Stimulated activated CD4-positive, alpha-beta T cell treated with anti-CD3 and anti-CD28 coated beads, Interleukin-4, amount 100 ng/mL, for 1 hour (primary cell): Measurements from ENCODE around the gene CHDH.

Experiments used
- DNase-seq: peaks from one replicate; pipeline ENCODE4 v3.0.0-alpha.2; 2020

The CHDH gene

DNA sequence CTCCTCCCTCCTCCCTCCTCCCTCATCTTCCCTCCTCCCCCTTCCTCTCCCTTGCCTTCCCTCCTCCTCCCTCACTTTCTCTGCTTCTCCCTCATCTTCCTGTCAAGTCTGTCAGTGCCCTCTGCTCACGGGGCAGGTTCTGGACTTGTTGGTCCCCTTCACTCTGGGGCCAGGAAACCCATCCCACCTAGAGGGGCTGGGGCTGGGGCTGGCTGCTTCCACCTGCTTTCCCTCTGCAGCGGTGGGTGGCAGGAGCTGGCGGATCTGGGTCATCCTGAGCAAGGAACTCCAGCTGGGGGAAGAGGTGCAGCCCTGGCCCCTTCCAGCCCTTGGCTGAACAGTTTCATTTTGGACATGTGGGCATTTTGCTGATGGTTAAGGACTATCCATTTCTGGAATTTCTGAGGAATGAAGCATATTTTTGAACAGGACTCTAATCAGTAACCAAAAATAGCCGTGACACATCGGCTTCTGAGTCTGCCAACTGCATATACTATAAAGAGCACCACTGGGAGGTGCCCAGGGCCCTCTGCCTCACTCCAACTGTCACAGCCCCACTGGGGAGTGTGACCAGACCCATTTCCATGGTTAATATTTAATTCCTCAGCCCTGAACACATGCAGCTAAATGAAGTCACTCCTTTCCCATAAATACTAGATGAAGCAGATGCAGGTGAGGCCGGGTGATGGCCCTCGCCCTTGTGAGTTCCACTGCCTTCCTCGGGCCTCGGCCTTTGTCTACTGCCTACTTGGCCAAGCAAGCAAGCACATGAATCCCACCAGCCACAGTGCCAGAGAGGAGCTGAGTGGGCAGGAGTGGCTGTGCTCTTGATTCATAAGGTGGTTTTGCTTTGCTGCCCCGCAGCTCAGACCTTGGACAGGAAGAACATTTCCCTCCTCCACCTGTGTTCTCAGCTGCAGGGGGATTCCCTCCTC is 39.8 kb downstream of the CHDH start:
- DNase-seq = no peak

DNA sequence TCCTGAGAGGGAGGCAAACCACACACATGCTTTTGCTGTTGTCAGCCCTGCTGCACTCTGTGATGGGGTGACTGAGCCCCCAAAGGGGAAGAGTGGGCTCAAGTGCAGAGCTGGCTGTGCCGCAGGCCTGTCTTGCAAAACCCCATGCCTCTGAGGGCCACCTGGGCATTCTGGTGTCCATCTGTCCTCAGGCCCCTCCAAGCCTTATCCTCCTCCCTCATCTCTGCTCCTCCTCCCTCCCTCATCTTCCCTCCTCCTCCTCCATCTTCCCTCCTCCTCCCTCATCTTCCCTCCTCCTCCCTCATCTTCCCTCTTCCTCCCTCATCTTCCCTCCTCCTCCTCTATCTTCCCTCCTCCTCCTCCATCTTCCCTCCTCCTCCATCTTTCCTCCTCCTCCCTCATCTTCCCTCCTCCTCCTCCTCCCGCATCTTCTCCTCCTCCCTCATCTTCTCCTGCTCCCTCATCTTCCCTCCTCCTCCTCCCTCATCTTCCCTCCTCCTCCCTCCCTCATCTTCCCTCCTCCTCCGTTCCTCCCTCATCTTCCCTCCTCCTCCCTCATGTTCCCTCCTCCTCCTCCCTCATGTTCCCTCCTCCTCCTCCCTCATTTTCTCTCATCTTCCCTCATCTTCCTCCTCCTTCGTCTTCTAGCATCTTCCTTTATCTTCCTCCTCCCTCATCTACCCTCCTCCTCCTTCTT is 40.6 kb downstream of the CHDH start:
- no peak for DNase-seq

DNA sequence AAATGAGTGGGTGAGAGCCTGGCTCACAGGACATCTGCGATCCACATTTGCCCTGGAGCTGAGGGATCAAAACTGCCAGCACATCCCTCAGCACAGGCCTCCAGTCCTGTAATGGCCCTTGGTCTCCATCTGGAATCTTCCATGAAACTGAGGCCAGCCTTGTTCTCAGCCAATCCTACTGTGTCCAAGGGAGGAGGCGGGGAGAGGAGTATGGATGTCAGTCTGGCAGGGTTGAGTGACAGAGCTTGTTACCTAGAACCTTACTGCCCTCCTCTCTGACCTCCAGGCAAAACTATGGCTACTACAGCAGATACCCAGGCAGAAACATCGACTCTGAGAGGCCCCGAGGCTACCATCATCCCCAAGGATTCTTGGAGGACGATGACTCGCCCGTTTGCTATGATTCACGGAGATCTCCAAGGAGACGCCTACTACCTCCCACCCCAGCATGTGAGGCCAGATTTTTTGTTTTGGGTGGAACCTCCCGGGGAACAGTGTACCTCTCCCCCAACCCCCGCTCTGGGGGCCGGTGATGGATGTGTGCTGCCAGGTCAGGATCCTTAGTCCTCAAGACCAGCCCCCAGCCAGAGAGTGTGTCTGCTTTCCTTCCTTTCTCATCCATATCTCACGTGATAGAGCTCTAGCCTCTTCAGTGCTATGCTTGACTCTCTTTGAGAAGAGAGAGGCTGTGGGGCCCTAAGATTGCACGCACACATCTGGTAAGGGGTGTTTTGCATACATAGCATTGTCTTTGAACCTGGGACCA is 41.3 kb downstream of the CHDH start:
- no peak for DNase-seq

- DNase-seq = no peak
These were observed 42.2 kb downstream of the CHDH start for GRCh38 chr3:53803816-53804695.

DNA sequence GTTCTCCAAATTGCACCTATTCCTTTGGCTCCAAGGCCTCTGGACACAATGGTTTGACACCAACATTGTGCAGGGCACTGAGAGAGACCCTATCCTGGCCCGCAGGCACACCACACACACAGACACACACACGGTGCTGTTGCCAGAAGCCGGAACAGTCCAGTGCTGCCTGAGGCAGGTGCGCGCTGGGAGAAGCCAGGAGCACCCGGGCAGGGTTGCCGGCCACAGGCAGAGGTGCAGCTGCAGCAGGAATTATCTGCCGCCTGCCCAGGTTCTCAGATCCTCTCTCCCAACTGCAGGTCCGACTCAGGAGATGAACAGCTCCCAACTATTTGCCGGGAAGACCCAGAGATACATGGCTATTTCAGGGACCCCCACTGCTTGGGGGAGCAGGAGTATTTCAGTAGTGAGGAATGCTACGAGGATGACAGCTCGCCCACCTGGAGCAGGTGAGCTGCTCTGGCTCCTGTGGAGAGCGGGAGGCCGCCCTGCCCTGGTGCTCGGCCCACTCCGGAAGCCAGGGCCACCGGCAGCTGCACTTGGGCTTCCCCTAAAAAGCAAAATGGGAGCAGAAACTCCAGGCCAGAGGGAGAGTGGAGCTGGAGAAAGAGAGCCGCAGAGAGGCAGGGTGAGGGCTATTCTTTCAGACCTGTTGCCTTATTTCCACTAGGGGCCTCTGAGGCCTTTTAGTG is 42.9 kb downstream of the CHDH start:
- DNase-seq = no peak

GRCh38 chr3:53802256-53802880 is 43.9 kb downstream of the CHDH start:
- DNase-seq = no peak

DNA sequence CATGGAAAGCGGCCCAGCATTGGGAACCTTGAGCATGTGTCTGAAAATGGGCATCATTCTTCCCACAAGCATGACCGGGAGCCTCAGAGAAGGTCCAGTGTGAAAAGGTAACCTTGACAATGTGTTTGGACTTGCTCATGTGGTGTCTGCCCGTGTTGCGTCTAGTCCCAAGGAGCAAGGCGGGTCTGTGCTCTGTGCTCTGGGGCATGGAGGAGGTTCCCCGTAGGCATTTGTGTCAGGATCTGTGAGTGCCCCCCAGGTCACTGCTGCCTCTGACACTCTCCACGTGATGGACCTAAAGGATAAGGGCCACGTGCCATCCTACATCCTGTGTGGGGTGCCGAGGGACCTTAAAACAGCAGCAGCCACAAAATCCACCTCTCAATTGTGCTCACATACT is 44.9 kb downstream of the CHDH start:
- no peak for DNase-seq

DNA sequence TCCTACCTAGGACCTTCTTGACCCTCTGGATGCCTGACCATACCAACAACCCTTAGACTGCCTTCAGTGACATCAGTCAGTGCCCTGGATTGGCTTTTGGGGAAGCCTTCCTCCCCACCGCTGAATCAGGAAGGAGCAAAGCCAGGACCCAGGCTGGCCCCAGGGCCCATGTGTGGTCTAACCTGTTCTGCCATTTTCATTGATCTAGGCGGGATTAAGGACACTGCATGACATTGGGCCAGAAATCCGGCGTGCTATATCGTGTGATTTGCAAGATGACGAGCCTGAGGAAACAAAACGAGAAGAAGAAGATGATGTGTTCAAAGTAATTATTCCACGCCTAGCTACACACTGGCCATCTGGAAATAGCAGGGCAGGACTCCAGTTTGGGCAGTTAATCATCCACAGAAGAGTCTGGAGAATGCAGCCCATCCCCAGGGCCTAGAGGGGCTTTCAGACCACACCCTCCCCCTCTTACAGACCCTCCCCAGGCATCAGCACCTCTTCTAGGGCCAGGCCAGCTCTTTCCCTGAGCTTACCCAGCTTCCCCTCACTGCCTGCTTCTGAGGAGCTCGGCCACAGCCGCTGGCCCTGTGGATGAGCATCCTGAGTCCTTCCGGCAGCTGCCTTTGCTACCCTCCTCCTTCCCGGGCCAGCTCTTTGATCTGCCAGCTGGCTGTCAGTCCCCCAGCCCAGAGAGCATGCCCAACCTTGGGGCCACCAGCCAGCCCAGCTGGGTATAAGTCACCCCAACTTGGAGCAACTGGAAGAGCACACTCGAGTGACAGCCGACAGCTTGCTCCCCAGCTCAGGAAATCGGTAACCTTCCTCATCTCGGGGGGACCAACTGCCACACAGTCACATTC is 45.9 kb downstream of the CHDH start:
- no peak for DNase-seq

- DNase-seq = no peak
These were observed 46.8 kb downstream of the CHDH start for GRCh38 chr3:53799338-53799865.

- DNase-seq = no peak
These were observed 48.1 kb downstream of the CHDH start for GRCh38 chr3:53798144-53798543.

DNA sequence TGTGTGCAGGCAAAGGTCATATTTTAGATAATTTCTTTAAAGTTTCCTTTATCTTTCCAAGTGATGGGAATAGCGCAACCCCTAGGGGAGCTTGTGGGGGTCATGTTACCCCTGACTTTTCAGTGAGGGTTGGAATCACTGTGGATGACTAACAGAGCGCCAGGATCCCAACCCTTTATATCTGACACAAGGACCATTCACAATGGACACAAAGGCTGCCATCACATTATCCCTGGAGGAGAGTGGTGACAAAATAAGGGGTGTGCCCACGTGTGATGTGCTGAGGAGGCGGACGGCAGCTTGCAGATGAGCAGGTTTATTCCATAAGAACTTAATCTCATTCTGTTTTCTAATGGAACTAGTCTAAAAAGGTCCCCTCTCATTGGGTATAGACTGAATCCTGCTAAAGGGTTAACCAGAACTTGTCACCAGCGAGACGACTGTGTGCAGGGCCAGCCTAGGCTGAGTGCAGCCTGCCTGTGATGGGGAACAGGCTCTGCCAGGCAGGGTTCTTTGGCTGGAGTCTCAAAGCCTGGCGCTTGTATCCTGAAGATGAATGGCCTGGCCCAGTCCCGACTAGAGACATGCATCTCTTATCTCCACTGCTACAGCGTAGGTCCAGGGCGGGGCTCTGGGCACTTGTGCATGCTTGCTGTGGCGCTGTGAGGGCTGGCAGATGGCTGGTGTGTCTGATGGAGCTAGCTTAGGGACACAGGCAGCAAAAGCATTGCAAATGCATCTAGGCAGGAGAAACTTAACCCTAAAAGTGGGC is 50.2 kb downstream of the CHDH start:
- no peak for DNase-seq

GRCh38 chr3:53795176-53795575 is 51.0 kb downstream of the CHDH start:
- DNase-seq = no peak

- DNase-seq = no peak
These were observed 51.6 kb downstream of the CHDH start for GRCh38 chr3:53794597-53794996.

- no peak for DNase-seq
These were observed 53.4 kb downstream of the CHDH start for GRCh38 chr3:53792866-53793265.

GRCh38 chr3:53791317-53791716 is 54.9 kb downstream of the CHDH start:
- no peak for DNase-seq

GRCh38 chr3:53790470-53790869 is 55.7 kb downstream of the CHDH start:
- DNase-seq = no peak

DNA sequence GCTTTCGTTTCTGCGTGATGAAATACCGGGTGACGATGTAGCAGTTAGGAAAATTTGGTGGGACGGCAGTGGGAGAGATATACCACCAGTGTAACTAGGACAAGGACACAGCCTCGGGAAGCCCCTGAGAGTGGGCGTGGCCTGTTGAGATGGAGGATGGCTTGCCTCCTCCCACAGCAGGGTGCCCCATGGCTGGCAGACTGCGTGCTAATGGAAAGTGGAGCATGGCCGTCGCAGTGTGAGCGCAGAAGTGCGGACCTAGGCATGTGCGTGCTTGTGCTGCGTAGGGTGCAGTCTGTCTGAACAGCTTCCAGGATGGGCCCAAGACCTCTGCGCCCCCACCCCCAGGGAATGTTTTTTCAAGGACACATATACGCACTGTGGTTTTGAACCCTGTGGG is 56.8 kb downstream of the CHDH start:
- DNase-seq = no peak

- no peak for DNase-seq
These were observed 58.2 kb downstream of the CHDH start for GRCh38 chr3:53788038-53788437.

DNA sequence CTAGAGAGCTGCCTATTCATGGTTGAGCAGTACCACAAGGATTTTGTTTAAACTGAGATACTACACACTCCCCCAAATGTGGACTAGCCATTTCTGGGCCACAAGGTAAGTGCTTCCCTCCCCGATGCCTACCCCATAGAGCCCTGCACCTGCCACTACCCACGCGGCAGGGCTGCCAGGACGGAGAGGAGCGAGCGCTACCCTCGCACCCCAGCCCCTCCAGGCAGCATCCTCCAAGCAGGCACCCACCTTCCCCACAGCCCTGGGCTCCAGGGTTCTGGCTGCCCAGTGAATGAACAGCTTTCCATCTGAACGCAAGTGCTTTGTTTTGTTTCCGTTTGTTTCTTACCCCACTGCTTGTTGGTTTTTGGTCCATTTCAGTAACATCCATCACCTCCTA is 59.2 kb downstream of the CHDH start:
- no peak for DNase-seq
